Esophagus muscularis mucosa (tissue), 4 donors: ENCODE measurements around the gene SLA2. TPM values are rescaled to one million over a fixed set of nuclear protein-coding genes. Genes with fewer than 3 reads are reported as not detected.

ENCODE experiments used
- DNase-seq: peaks from one replicate; pipeline ENCODE4 v3.0.0-alpha.2; 2017; ENCODE audit errors: extremely low spot score
- H3K27ac ChIP-seq, 4 donors: fragments of 200-600 bp; sonication (generic); replicated peaks in 1 of 4; 1 replicate in 3 of 4; 2 replicates in 1 of 4; pipeline ENCODE4 v1.5.1; 2016 to 2019; ENCODE audit warnings: mild to moderate bottlenecking in 1 of 4
- H3K27me3 ChIP-seq, 4 donors: fragments of 200-600 bp; sonication (generic); one replicate each; pipeline versions ENCODE4 v1.5.1 to v1.6.0; 2016 to 2019
- H3K36me3 ChIP-seq, 4 donors: fragments of 200-600 bp; sonication (generic); one replicate each; pipeline ENCODE4 v1.5.1; 2016 to 2019
- H3K4me1 ChIP-seq, 4 donors: fragments of 200-600 bp; sonication (generic); one replicate each; pipeline ENCODE4 v1.5.1; 2016 to 2019
- H3K4me3 ChIP-seq, 4 donors: fragments of 200-600 bp; sonication (generic); 1 replicate in 2 of 4; 2 replicates in 2 of 4; pipeline ENCODE4 v1.5.1; 2016 to 2019; ENCODE audit warnings: mild to moderate bottlenecking in 4 of 4, moderate library complexity in 1 of 4
- H3K9me3 ChIP-seq, 4 donors: fragments of 200-600 bp; sonication (generic); 1 replicate in 3 of 4; 2 replicates in 1 of 4; pipeline ENCODE4 v1.5.1; 2016 to 2019
- EP300 ChIP-seq: sonication (generic); formaldehyde crosslinking; IDR thresholded peaks from one replicate; pipeline ENCODE4 v1.6.1; 2017; ENCODE audit warnings: antibody characterized with exemption
- POLR2A ChIP-seq: fragments of 450-650 bp; IDR thresholded peaks from one replicate; pipeline ENCODE4 v1.6.1; 2017; ENCODE audit warnings: antibody characterized with exemption, moderate library complexity, mild to moderate bottlenecking, low read depth
- POLR2AphosphoS5 ChIP-seq, 2 donors: sonication (generic); formaldehyde crosslinking; IDR thresholded peaks; one replicate each; pipeline ENCODE4 v1.6.1; 2017; ENCODE audit warnings: antibody characterized with exemption in 2 of 2
- WGBS: methylation state at CpG from one replicate; pipeline ENCODE4 v1.1.5; 2018; 5-methylcytosine and 5-hydroxymethylcytosine counted together
- intact Hi-C: fragments of 100-400 bp; cut with DNase I; formaldehyde crosslinking; loops from one replicate; pipeline ENCODE4 v1.15.1; 2023
- total RNA-seq, 4 donors: library from RNA; depleted of rRNA; stranded (reverse); fragments of >200 nt; gene quantifications; one replicate each; pipeline versions ENCODE4 v1.1.0 to v1.2.1, GENCODE V29; 2016
- TF ChIP-seq, protein P1 (sequence below), 3 experiments: fragments of 200-600 bp in 2 of 3; fragments of 450-650 bp in 1 of 3; sonication (generic) in 2 of 3; IDR thresholded peaks; one replicate each; pipeline ENCODE4 v1.5.1; 2017 to 2019; ENCODE audit warnings: antibody characterized with exemption in 3 of 3, mild to moderate bottlenecking in 2 of 3, moderate library complexity in 1 of 3

The SLA2 gene
- total RNA-seq, 4 donors from 2014 or later: 0.26 to 0.99 (median 0.35) TPM

DNA sequence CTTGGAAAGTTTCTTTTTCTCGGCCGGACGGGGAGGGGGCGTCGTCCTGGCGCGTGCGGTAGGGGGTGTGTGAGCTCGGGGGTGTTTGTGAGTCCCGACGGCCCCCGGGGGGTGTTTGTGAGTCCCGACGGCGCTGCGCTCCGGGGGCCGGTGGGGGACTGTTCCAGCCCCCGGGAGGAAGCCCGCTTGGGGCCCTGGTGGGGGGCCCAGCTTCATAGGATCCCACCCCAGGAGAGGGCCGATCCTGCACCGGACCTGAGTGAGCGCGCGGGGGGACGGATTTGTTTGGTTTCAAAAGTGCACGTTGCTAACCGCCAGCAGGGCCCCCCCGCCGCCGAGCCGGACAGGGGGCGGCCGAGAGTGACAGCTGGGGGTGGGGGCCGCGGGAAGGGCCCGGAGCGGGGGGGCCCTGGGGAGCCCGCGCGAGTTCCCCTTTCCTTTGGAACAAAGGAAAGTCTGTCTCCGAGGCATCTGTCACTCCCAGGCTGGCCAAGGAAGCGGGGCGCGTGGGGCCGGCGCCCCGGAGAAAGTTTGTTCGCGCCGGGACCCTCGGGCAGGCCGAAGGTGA is 72.1 kb downstream of the SLA2 start:
- TF ChIP-seq, protein P1, sequence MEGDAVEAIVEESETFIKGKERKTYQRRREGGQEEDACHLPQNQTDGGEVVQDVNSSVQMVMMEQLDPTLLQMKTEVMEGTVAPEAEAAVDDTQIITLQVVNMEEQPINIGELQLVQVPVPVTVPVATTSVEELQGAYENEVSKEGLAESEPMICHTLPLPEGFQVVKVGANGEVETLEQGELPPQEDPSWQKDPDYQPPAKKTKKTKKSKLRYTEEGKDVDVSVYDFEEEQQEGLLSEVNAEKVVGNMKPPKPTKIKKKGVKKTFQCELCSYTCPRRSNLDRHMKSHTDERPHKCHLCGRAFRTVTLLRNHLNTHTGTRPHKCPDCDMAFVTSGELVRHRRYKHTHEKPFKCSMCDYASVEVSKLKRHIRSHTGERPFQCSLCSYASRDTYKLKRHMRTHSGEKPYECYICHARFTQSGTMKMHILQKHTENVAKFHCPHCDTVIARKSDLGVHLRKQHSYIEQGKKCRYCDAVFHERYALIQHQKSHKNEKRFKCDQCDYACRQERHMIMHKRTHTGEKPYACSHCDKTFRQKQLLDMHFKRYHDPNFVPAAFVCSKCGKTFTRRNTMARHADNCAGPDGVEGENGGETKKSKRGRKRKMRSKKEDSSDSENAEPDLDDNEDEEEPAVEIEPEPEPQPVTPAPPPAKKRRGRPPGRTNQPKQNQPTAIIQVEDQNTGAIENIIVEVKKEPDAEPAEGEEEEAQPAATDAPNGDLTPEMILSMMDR (IDR thresholded peaks at IDR 0.05): no peak
- TF ChIP-seq POLR2A (no peak), POLR2AphosphoS5 (IDR thresholded peaks at IDR 0.05) (no peak), EP300 (no peak)
- Histone ChIP-seq H3K4me3 (peak overlapping the region; percentile 91 to 94 (median 92)), H3K27me3 (no peaks in the 10 kb centered on the region), H3K9me3 (no peaks in the 10 kb centered on the region), H3K27ac (peak overlapping the region; percentile 90 to 95 (median 95)), H3K36me3 (peaks cover 0 to 5% (median 3%) of the 10 kb centered on the region in 4 donors), H3K4me1 (peaks cover 15 to 49% (median 40%) of the 10 kb centered on the region in 4 donors)
- intact Hi-C loops: loop anchor here (2.0 kb wide), 1 partner anchor 31 kb away; the partner anchor contains the start of gene RAB5IF
- 0% methylated on average over 1 of the region's 53 CpGs for WGBS
- no peak for DNase-seq

DNA sequence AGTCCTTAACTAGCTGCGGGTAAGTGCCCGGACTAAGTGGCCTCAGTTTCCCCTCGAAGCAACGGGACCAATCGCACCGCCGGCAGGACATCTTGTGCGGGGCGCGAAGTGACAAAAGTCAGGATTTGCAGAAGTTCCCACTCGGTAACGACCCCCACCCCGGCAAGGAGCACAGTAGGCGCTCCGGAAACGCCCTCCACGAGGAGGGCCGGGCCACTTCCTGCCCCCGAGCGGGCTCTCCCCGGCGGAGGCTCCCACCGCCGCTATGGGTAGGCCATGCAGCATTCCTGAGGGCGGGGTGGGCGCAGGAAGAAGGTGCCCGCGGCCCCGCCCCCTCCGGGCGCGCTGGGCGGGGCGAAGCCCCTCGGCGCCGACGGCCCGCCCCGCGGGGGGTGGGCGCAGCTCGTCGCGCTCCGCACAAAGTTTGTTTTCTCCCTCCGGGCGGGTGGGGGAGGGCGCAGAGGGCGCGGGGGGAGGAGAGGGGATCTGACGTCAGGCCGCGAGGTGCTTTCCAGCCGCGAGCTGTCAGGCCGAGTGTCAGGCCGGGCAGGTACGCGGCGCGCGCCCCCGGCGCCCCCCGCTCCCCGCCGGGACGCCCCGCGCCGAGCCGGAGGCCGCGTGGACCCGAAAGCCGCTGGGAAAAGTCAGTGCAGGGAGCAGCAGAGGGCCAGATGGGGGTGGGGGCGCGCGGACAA is 72.7 kb downstream of the SLA2 start, which contains the start of gene TGIF2:
TSS of gene TGIF2 (plus strand) at position 495 of the 695 bp plus-strand sequence. CDS start 5,178 bp downstream, outside the sequence.
- intact Hi-C loops: no loop called here
- Histone ChIP-seq H3K4me3 (peak within 1 kb of the TSS; percentile 91 to 94 (median 92)), H3K9me3 (no peaks in the 10 kb centered on the region), H3K27me3 (no peaks in the 10 kb centered on the region), H3K4me1 (peaks cover 15 to 49% (median 40%) of the 10 kb centered on the region in 4 donors), H3K36me3 (no peaks in the 10 kb centered on the region), H3K27ac (peak within 1 kb of the TSS; percentile 90 to 95 (median 95))
- DNase-seq: no peak
- TF ChIP-seq POLR2A (no peak), POLR2AphosphoS5 (IDR thresholded peaks at IDR 0.05) (peak; percentile 47 to 67)
- TF ChIP-seq, protein P1 (IDR thresholded peaks at IDR 0.05): no peak
- WGBS: 18% methylated on average over 10 of the region's 80 CpGs

DNA sequence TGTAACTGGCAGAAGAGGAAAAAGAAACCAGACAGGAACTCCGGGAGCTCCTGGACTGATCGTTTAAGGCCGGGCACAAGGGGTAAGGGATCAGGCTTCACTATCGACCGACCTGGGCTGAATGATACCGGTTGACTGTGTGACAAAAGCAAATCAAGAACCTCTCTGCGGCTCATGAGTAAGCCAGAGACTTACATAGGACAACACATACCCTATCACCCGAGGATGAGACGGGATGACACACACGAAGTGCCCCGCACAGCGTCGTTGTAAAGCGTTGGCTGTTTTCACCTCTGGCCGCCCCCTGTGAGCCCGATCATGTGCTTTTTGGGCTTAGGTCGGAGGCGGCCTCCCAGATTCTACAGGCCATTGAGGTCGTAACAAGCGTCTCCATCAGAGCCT is 73.3 kb downstream of the SLA2 start:
- no peaks in the 10 kb centered on the region for H3K9me3 ChIP-seq
- H3K4me1 ChIP-seq: peaks cover 15 to 49% (median 40%) of the 10 kb centered on the region in 4 donors
- no peak for DNase-seq
- no peak for TF ChIP-seq POLR2AphosphoS5 (IDR thresholded peaks at IDR 0.05)
- no peak for TF ChIP-seq EP300
- no peak for TF ChIP-seq POLR2A
- TF ChIP-seq, protein P1 (IDR thresholded peaks at IDR 0.05): no peak
- peak overlapping the region; percentile 90 to 95 (median 95) for H3K27ac ChIP-seq
- 31% methylated on average over 4 of the region's 20 CpGs for WGBS
- intact Hi-C loops: no loop called here
- H3K36me3 ChIP-seq: no peaks in the 10 kb centered on the region
- peak overlapping the region; percentile 91 to 94 (median 92) for H3K4me3 ChIP-seq
- no peaks in the 10 kb centered on the region for H3K27me3 ChIP-seq

DNA sequence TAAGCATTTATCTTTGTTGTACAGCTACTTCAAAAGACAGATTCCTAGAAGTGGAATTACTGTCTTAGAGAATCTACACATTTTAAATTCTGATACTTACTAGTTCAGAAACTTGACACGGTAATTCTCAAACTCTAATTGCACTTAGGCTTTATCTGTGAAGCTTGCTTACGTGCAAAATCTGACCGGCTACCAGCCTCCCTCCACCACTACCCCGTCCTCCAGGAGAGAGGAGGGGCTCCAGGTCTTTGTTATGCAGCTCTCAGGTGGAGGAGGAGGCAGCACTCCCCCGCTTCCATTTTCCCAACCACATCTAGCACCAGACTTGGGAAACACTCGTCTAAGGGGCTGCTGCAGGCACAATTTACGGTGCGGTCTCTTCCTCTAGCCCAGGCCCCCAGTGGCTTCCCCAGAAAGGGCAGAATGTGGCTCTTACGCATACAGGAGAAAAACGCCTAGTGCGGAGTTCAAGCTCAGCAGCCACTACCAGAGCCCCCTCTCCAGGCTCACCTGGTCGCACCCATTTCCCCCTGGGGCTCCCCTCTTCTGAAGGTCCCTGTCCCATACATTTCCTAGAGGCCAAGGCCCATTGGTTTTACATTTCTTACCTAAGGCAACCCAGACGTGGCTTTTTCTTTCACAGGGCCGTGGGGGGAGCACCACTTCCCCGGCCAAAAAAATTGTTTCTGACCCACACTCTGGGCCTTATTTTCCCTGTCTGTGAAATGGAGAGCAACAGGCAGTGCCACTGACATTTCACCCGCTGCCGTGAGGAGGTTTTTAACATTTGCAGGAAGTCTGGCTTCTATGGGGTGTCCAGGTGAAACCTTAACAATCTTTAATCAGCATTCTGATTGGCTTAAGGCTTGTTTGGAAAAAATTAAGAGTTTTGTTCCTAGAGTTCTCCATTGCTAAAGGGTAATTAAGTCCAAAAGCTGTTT is 74.2 kb downstream of the SLA2 start:
- Histone ChIP-seq H3K4me1 (peaks cover 15 to 49% (median 40%) of the 10 kb centered on the region in 4 donors), H3K4me3 (peak overlapping the region in 1 of 4 donors; percentile 92), H3K36me3 (no peaks in the 10 kb centered on the region), H3K27ac (peak overlapping the region; percentile 90 to 95 (median 95)), H3K27me3 (no peaks in the 10 kb centered on the region), H3K9me3 (no peaks in the 10 kb centered on the region)
- WGBS: 62% methylated on average over 17 of the region's 17 CpGs
- DNase-seq: no peak
- intact Hi-C loops: no loop called here
- TF ChIP-seq POLR2AphosphoS5 (IDR thresholded peaks at IDR 0.05) (no peak), POLR2A (no peak), EP300 (no peak)
- TF ChIP-seq, protein P1 (IDR thresholded peaks at IDR 0.05): no peak
